ENCODE results near the gene SCP2D1. TPM values are rescaled to one million over a fixed set of nuclear protein-coding genes. Genes with fewer than 3 reads are reported as not detected.
"Not testable (repeated sequence)": the region's sequence is repeated elsewhere in the genome, so short reads cannot be mapped to it uniquely, and the experiment has no call there.

The SCP2D1 gene
- total RNA-seq, 6 donors from 2014 or later: not detected

DNA sequence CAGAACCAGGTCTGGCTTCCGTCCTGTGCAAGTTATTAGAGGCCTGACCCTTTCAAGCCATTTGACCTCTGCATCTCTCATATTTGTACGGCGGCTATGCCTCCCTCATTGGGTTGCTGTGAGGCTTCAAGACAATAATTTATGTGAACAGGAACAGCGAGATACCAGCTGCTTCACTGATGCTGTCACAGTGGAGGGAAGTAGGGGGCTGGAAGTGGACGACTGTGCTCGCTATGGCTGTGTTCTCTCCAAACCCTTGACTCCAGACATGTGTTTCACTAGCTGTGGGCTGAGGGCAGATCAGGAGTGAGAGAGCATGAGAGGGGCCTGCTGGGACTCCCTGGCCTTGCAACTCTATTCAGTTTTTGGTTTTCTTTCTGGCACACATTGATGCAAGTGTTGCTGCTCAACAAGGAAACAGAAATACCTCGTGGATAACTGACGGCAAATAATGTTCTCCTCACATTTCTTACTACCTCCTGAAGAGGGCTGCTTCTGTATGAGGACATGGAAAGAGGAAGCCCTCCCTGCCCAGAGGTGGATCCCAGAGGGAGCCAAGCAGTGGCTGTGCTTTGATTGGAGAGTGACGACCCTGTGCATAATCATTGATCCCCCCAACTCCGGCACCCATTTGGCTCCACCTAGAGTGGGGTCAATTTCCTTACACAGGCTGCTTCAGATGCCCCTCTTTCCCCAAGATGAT, 34.7 kb upstream of the SCP2D1 start:
- 61 to 71% methylated on average over 10 of the region's 10 CpGs for whole genome bisulfite sequencing, 2 donors
- Histone ChIP-seq H3K9me3 (no peaks in the 10 kb centered on the region), H3K27ac (no peak overlapping the region), H3K4me1 (no peaks in the 10 kb centered on the region), H3K27me3 (no peaks in the 10 kb centered on the region), H3K36me3 (no peaks in the 10 kb centered on the region), H3K4me3 (no peak overlapping the region)
- TF ChIP-seq, protein P1, sequence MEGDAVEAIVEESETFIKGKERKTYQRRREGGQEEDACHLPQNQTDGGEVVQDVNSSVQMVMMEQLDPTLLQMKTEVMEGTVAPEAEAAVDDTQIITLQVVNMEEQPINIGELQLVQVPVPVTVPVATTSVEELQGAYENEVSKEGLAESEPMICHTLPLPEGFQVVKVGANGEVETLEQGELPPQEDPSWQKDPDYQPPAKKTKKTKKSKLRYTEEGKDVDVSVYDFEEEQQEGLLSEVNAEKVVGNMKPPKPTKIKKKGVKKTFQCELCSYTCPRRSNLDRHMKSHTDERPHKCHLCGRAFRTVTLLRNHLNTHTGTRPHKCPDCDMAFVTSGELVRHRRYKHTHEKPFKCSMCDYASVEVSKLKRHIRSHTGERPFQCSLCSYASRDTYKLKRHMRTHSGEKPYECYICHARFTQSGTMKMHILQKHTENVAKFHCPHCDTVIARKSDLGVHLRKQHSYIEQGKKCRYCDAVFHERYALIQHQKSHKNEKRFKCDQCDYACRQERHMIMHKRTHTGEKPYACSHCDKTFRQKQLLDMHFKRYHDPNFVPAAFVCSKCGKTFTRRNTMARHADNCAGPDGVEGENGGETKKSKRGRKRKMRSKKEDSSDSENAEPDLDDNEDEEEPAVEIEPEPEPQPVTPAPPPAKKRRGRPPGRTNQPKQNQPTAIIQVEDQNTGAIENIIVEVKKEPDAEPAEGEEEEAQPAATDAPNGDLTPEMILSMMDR (IDR thresholded peaks at IDR 0.05): no peak
- TF ChIP-seq EP300 (IDR thresholded peaks at IDR 0.05) (no peak), POLR2A (IDR thresholded peaks at IDR 0.05) (no peak), POLR2AphosphoS5 (IDR thresholded peaks at IDR 0.05) (no peak)
- DNase-seq: no peak
- no peak for ATAC-seq (ENCODE audit: low FRiP score in 2 of 2)

DNA sequence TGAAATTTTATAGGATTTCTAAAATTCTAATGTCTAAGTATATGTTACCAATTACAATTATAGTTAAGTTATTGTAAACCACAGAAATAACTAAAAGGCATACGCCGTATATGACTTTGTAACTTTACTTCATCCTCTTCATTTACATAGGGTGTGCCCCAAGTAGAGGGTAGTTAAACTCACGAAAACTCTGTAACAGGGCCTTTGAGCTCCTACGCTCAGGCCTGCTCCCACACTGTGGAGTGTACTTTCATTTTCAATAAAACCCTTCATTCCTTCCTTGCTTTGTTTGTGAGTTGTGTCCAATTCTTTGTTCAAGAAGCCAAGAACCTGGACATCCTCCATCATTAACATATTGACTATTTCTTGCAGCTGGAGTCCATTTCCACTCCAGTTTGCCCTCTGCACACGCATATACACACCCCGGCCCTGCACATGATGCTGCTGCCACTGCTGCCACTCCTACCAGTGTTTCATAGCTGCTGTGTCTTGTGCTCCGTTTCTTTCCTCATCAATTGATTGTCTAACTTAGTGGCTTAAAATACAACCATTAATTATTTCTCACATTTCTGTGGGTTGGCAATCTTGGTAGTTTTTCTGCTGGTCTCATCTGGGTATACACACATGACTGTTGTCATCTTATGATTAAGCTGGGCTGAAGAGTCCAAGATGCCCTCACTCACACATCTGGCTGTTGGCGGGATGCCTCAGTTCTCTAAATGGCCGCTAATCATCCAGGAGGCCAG, 33.0 kb upstream of the SCP2D1 start:
- Histone ChIP-seq H3K36me3 (no peaks in the 10 kb centered on the region), H3K9me3 (no peaks in the 10 kb centered on the region), H3K27me3 (no peaks in the 10 kb centered on the region), H3K4me3 (no peak overlapping the region), H3K27ac (no peak overlapping the region), H3K4me1 (no peaks in the 10 kb centered on the region)
- WGBS, 2 donors: 88% methylated on average over 9 of the region's 9 CpGs
- TF ChIP-seq POLR2AphosphoS5 (IDR thresholded peaks at IDR 0.05): no peak
- TF ChIP-seq POLR2A (IDR thresholded peaks at IDR 0.05): no peak
- no peak for TF ChIP-seq EP300 (IDR thresholded peaks at IDR 0.05)
- TF ChIP-seq, protein P1 (IDR thresholded peaks at IDR 0.05): no peak
- ATAC-seq (ENCODE audit: low FRiP score in 2 of 2) (no peak), DNase-seq (no peak)

DNA sequence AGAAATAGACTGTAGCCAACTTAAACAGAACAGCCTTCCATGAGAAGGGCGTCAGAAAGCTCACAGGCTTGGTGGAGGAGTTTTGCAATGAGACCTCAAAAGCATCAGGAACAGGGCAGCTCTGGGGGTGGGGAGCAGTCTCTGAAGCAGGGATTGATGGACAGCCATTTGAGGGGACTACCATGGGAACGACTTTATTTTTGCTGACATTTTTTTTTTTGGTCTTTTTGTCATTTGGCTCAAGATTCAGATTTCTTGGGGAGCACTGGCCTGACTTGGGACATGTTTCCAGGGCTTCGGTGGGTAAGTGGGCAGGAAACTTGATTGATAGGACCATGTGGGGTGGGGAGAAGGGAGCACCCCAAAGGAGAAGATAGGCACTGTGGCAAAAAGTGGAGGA, 32.1 kb upstream of the SCP2D1 start:
- H3K4me1 ChIP-seq: no peaks in the 10 kb centered on the region
- no peaks in the 10 kb centered on the region for H3K36me3 ChIP-seq
- 67 to 70% methylated on average over 3 of the region's 3 CpGs for WGBS, 2 donors
- no peak for ATAC-seq (ENCODE audit: low FRiP score in 2 of 2)
- no peaks in the 10 kb centered on the region for H3K27me3 ChIP-seq
- TF ChIP-seq POLR2A (IDR thresholded peaks at IDR 0.05): no peak
- TF ChIP-seq POLR2AphosphoS5 (IDR thresholded peaks at IDR 0.05): no peak
- TF ChIP-seq EP300 (IDR thresholded peaks at IDR 0.05): no peak
- TF ChIP-seq, protein P1 (IDR thresholded peaks at IDR 0.05): no peak
- no peaks in the 10 kb centered on the region for H3K9me3 ChIP-seq
- no peak overlapping the region for H3K27ac ChIP-seq
- H3K4me3 ChIP-seq: no peak overlapping the region
- no peak for DNase-seq

DNA sequence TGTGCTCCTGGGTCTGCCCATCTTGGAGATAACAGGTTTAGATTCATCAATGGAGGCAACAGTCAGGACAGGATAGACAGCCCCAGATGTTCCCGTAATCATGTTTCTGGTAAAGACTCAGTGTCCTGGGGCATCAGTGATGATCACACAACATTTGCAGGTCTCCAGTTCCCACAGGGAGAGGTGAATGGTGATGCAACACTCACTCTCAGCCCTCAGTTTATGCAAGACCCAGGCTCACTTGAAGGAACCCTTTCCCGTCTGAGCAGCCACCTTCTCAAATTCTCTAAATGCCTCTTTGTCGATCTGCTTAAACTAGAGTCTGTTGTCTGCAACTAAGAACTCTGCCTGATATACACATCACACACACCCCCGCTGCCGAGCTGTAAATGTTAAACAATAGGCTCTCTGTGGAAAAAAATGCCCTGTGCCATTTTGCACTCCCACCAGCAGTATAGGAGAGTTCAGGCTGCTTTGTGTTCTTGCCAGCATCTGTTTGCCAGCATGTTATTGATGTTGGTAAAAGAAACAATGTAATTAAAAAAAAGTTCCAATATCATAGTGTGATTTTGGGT, 30.1 kb upstream of the SCP2D1 start:
- Histone ChIP-seq H3K27me3 (no peaks in the 10 kb centered on the region), H3K4me3 (no peak overlapping the region), H3K9me3 (no peaks in the 10 kb centered on the region), H3K4me1 (no peaks in the 10 kb centered on the region), H3K27ac (no peak overlapping the region), H3K36me3 (no peaks in the 10 kb centered on the region)
- WGBS, 2 donors: 76 to 83% methylated on average over 5 of the region's 5 CpGs
- DNase-seq: no peak
- ATAC-seq (ENCODE audit: low FRiP score in 2 of 2): no peak
- TF ChIP-seq, protein P1 (IDR thresholded peaks at IDR 0.05): no peak
- TF ChIP-seq POLR2AphosphoS5 (IDR thresholded peaks at IDR 0.05): no peak
- no peak for TF ChIP-seq POLR2A (IDR thresholded peaks at IDR 0.05)
- no peak for TF ChIP-seq EP300 (IDR thresholded peaks at IDR 0.05)

DNA sequence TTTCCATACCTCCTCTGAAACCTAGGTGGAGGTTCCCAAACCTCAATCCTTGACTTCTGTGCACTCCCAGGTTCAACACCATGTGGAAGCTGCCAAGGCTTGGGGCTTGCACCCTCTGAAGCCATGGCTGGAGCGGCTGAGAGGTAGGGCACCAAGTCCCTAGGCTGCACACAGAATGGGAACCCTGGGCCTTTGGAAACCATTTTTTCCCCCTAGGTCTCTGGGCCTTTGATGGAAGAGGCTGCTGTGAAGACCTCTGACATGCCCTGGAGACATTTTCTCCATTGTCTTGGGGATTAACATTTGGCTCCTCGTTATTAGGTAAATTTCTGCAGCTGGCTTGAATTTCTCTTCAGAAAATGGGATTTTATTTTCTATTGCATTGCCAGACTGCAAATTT, 26.5 kb upstream of the SCP2D1 start:
- ATAC-seq (ENCODE audit: low FRiP score in 2 of 2); H3K27ac ChIP-seq; DNase-seq; H3K9me3 ChIP-seq; H3K4me1 ChIP-seq; H3K36me3 ChIP-seq; H3K27me3 ChIP-seq; H3K4me3 ChIP-seq: not testable (repeated sequence)
- 81 to 88% methylated on average over 2 of the region's 2 CpGs for WGBS, 2 donors
